ENCODE results near the gene ST8SIA5.

ST8SIA5 gene

GRCh38 chr18:46705521-46705920 is 51.3 kb downstream of the ST8SIA5 start:
- DNase-seq: no peak

GRCh38 chr18:46704816-46705215 is 52.0 kb downstream of the ST8SIA5 start:
- no peak for DNase-seq

GRCh38 chr18:46704189-46704588 is 52.7 kb downstream of the ST8SIA5 start:
- DNase-seq: no peak

DNA sequence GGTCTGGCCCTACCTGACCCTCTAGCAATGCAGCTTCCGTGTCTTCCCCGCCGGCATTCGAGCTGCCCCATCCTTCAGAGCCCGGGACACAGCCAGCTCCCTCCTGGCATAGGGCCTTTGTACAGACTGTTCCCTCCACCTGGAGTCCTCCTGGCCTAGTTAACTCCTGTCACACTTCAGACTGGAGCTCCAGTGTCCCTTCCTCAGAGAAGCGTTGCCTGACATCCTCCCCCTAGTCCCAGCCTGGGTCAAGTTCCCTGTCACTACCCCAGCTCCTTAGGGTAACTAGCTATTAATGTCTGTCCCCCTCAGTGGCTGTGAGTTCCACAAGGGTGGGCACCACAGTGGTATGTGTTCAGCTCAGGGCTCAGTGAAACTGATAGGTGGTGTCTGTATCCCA is 54.4 kb downstream of the ST8SIA5 start:
- no peak for DNase-seq

- DNase-seq: no peak
Measured at GRCh38 chr18:46700066-46700824, 56.6 kb downstream of the ST8SIA5 start.

DNA sequence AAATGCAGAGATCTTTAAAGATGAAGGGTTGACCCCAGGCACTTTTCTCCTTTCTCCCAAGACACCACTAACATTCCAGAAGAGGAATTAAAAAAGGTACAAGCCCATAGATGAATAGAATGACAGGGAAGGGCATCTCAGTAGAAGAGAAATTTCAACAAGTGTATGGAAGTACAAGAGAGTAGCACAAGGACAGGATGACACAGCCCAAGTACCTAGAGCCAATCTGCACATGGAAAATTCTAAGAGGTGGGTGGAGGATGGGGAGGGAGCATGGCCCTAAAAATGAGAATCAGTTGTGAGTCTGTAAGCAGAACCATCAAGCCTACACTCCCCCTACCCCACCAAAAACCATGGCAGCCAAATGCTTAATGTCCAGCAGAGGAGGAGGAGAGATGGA is 60.2 kb downstream of the ST8SIA5 start:
- DNase-seq: no peak

- DNase-seq: no peak
Measured at GRCh38 chr18:46696268-46696667, 60.6 kb downstream of the ST8SIA5 start.

DNA sequence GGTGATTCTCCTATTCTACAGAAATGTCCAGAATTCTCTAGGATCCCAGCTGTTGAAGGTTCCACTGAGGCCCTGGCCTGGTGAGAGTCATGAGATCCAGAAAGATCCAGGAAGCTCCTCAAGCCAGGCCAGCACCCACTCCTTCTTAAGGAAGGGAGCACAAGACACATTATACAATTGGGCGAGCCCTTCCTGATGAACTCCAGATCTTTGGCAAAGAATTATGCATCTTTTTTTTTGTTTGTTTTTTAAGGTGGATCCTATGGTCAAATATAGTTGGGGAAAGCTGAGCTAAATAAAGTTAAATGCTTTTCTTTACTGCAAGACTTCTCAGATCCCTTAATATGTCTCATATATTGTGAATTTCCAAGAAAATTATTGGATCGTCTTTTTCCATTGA is 62.9 kb downstream of the ST8SIA5 start:
- no peak for DNase-seq

DNA sequence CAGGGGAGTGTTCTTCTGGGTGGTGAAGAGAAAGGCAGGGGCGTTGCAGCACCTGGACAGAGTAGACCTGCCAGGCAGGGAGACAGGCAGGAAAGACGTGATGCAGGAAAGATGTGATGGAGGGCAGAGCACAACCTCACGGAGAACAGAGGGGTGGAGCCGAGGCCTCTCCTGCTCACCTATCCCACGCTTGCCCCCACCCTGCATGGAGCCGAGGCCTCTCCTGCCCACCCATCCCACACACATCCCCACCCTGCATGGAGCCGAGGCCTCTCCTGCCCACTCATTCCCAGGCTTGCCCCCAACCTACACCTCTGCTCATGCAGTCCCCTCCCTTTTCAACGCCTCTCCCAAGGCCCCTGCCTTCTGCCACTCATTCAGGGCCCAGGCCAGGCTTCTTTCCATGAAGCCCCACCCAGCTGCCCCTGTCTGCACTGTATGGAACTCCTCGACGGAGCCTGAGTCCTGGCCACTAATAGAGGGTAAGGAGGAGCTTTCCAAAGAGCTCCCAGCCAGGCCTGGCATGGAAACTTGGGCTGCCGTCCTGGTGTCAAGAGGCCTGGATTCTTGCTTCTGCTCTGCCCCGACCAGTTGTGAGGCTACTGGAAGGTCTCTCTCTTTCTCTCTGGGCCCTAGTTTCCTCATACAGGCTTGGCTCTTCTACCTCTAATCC is 67.9 kb downstream of the ST8SIA5 start:
- no peak for DNase-seq

GRCh38 chr18:46686186-46686585 is 70.7 kb downstream of the ST8SIA5 start:
- DNase-seq: no peak

GRCh38 chr18:46683252-46683651 is 73.6 kb downstream of the ST8SIA5 start:
- no peak for DNase-seq

GRCh38 chr18:46680784-46681695 is 75.8 kb downstream of the ST8SIA5 start:
- no peak for DNase-seq

DNA sequence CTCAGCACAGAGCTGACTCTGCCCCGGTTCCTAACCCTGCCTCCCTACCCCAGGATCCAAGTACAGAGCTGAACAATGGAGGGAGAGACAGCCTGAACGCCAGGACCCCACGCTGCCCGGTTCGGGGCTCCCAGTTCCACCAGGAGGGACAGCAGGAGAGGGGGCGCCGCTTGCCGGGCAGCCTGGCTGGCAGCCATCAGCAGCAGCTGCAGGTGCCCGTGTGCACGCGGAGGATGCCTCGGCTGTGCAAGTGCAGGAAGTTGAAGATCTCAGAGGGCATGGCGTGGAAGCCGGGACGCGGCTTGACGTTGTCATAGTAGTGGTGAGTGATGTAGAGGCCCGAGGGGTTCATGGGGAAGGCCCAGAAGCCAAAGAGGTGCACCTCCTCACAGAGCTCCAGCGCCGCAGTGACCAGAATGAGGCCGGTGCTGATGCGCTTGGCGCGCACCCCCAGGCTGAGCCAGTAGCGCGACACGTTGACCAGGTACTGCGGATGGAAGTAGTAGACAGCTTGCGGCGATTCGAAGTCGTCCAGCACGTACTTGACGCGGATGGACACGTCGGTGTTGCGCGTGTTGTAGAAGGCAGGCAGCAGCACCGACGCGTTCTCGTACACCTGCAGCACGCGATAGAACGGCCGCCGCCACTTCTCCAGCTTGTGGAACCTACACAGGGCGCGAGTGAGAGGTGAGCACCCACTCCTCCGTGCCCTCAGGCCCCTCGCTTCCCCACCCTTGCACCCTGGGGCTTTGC is 76.8 kb downstream of the ST8SIA5 start:
- DNase-seq: no peak

GRCh38 chr18:46678785-46679399 is 78.0 kb downstream of the ST8SIA5 start:
- DNase-seq: no peak

DNA sequence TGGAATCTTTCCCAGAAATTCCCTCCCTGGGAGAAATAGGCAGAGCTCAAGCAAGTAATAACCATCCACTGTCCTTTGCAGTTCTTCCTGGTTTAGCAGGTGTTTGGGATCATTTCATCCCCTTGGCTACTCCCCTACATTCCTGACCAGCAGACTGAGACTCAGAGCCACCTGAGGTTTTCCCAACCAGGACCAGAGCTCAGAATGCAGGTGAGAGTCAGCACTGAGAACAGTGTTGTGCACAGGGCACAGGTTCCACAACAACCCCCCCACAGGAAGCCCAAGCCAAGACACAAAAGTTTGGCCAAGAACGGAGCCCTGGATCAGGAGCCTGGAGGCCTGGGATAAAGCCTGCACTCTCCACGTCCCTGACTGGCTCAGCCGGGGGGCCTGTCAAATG is 78.8 kb downstream of the ST8SIA5 start:
- no peak for DNase-seq

- DNase-seq: no peak
Measured at GRCh38 chr18:46677611-46678010, 79.2 kb downstream of the ST8SIA5 start.

GRCh38 chr18:46676182-46676835 is 80.5 kb downstream of the ST8SIA5 start:
- no peak for DNase-seq

GRCh38 chr18:46675112-46675511 is 81.7 kb downstream of the ST8SIA5 start:
- DNase-seq: no peak

- peak in 1 of 2 donors; percentile 34 for DNase-seq
Measured at GRCh38 chr18:46672062-46672970, 84.5 kb downstream of the ST8SIA5 start.

DNA sequence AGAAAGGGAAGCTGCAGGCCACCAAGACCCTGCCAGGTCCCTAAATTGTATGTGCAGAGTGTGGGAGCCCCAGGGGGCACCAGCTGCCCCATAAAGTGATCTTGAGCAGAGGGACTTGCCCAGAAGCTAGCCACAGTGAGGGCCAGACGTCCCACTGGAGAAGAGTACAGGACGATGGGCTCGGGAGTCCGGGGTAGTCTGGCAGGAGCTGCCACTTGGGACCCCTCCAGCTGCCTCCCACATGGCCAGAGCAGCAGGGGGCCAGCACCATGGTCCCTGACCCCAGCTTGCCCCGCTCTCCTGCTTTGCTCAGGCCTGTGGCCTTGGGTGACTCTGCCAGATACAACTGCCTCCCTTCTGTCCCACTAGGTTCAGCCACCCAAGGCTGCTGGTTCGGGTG is 88.2 kb downstream of the ST8SIA5 start:
- DNase-seq: no peak

DNA sequence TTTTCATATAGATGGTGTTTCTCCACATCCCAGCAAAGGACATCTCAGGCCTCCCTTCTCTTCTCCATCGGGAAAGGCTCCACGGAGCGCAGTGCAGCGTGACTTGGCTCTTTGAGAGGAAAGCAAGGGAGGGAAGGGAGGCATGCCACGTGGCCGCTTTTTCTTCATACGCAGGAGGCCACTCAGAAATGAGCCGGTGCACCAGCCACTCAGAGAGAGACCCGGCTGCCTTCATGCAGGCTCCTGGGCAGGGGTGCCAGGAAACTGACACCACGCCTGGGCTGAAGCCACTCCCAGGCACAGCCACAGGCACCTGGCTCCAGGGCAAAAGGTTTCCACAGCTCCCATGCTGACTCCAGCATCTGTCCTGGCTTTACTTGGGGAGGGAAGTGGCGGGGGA is 88.7 kb downstream of the ST8SIA5 start:
- DNase-seq: no peak
